OCI-LY1 (cell line): Measurements from ENCODE around the gene ZNF506.
A peak's percentile ranks its signal among the peaks of the same experiment; 100 is the strongest.
"Not testable (repeated sequence)": the region's sequence is repeated elsewhere in the genome, so short reads cannot be mapped to it uniquely, and the experiment has no call there.

Experiments used
- H2AFZ ChIP-seq: fragments of 200-600 bp; sonication (generic), shearing (Covaris generic); 2 replicates; pipeline ENCODE4 v1.6.0; 2014; ENCODE audit warnings: antibody characterized with exemption, mild to moderate bottlenecking, low read length
- H3F3A ChIP-seq: fragments of 200-600 bp; sonication (generic), shearing (Covaris generic); 2 replicates; pipeline ENCODE4 v1.6.0; 2014; ENCODE audit warnings: mild to moderate bottlenecking, antibody characterized with exemption, low read length, moderate library complexity; ENCODE audit not compliant: insufficient read depth
- H3K27ac ChIP-seq: fragments of 200-600 bp; sonication (generic); 2 replicates; pipeline ENCODE4 v1.5.1; 2014; ENCODE audit warnings: low read length, mixed run types, mild to moderate bottlenecking, low read depth; ENCODE audit not compliant: poor library complexity, severe bottlenecking
- H3K27me3 ChIP-seq: fragments of 200-600 bp; sonication (generic); 2 replicates; pipeline ENCODE4 v1.6.0; 2014; ENCODE audit warnings: antibody characterized with exemption, mild to moderate bottlenecking, low read length, moderate library complexity; ENCODE audit not compliant: insufficient read depth
- H3K36me3 ChIP-seq: fragments of 200-600 bp; sonication (generic); 2 replicates; pipeline ENCODE4 v1.6.1; 2014; ENCODE audit warnings: mild to moderate bottlenecking, antibody characterized with exemption, low read length, moderate library complexity, mixed read lengths; ENCODE audit not compliant: insufficient read depth
- H3K4me1 ChIP-seq: fragments of 200-600 bp; sonication (generic); 2 replicates; pipeline ENCODE4 v1.5.1; 2014; ENCODE audit warnings: mild to moderate bottlenecking, low read length, moderate library complexity; ENCODE audit not compliant: insufficient read depth, severe bottlenecking
- H3K4me2 ChIP-seq: fragments of 200-600 bp; sonication (generic), shearing (Covaris generic); 2 replicates; pipeline ENCODE4 v1.6.1; 2014; ENCODE audit warnings: low read length
- H3K4me3 ChIP-seq: fragments of 200-600 bp; sonication (generic); 2 replicates; pipeline ENCODE4 v1.5.1; 2014; ENCODE audit warnings: low read length, low read depth, mild to moderate bottlenecking, mixed read lengths; ENCODE audit not compliant: poor library complexity, severe bottlenecking
- H3K79me2 ChIP-seq: fragments of 200-600 bp; shearing (Covaris generic); 2 replicates; pipeline ENCODE4 v1.6.1; 2016; ENCODE audit warnings: mixed run types, low read length, mixed read lengths; ENCODE audit not compliant: insufficient read depth
- H3K9ac ChIP-seq: fragments of 200-600 bp; sonication (generic), shearing (Covaris generic); 2 replicates; pipeline ENCODE4 v1.6.1; 2014; ENCODE audit warnings: mild to moderate bottlenecking, low read length, mixed read lengths
- H3K9me2 ChIP-seq: fragments of 200-600 bp; sonication (generic), shearing (Covaris generic); 2 replicates; pipeline ENCODE4 v1.6.1; 2014; ENCODE audit warnings: low read depth, mild to moderate bottlenecking, low read length, mixed read lengths
- H3K9me3 ChIP-seq: fragments of 200-600 bp; shearing (Covaris generic); 2 replicates; pipeline ENCODE4 v1.6.1; 2014; ENCODE audit warnings: low read length, mixed read lengths
- H4K20me1 ChIP-seq: fragments of 200-600 bp; sonication (generic), shearing (Covaris generic); 2 replicates; pipeline ENCODE4 v1.6.0; 2016; ENCODE audit warnings: mild to moderate bottlenecking, low read length; ENCODE audit not compliant: insufficient read depth
- EZH2 ChIP-seq: fragments of 200-600 bp; sonication (generic), shearing (Covaris generic); IDR thresholded peaks from 2 replicates; pipeline ENCODE4 v1.8.0; 2017; ENCODE audit warnings: borderline replicate concordance, mixed run types, mild to moderate bottlenecking, antibody characterized with exemption, low read length, moderate library complexity, mixed read lengths
- TF ChIP-seq, protein P1 (sequence below): fragments of 200-600 bp; sonication (generic), shearing (Covaris generic); IDR thresholded peaks from 2 replicates; pipeline ENCODE4 v1.5.1; 2017; ENCODE audit warnings: mild to moderate bottlenecking, antibody characterized with exemption, low read length, moderate library complexity, mixed read lengths

Gene ZNF506

DNA sequence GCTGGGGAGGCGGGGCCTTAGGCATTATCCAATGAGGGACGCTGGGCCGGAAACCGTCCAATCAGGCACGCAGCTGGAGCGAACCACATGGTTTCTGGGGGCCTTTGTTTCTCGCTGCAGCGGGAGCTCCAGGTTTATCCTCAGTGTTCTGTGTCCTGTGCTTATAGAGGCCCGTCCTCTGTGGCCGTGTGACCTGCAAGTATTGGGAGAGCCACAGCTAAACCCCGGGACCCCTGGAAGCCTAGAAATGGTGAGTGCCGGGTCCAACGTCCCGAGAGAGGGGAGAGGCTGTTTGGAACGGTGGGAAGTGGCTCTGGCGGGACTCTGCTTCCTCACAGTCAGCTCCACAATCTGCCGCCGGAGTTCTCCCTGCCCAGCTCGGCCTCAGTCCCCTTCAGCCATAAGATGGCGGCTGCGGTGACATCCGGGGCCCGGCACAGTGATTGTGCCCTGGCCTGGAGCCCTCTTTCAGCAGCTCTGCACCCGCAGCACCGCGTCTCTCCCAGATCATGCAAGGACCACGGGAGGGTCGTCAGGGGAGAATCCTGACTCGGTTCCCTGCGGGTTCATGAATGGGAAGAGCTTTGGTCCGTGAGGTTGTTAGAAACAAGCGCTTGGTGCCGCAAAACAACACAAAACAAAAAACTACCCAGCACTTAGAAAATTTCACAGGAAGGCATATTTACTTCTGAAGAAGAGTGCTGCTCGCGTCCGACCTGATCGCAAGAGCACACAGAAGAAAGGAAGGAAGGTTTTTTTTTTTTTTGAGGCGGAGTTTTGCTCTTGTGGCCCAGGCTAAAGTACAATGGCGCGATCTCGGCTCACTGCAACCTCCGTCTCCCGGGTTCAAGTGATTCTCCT lies 44.4 kb upstream of the ZNF506 start, which contains the start of gene ZNF253:
ZNF253 (plus strand) TSS at position 133 of the 861 bp plus-strand sequence; CDS start at position 248, 115 bp downstream.
- Histone ChIP-seq H2AFZ (no peak within 1 kb of the TSS), H3K36me3 (peaks cover 43% of the 10 kb centered on the region)
- no peak for TF ChIP-seq EZH2
- TF ChIP-seq, protein P1, sequence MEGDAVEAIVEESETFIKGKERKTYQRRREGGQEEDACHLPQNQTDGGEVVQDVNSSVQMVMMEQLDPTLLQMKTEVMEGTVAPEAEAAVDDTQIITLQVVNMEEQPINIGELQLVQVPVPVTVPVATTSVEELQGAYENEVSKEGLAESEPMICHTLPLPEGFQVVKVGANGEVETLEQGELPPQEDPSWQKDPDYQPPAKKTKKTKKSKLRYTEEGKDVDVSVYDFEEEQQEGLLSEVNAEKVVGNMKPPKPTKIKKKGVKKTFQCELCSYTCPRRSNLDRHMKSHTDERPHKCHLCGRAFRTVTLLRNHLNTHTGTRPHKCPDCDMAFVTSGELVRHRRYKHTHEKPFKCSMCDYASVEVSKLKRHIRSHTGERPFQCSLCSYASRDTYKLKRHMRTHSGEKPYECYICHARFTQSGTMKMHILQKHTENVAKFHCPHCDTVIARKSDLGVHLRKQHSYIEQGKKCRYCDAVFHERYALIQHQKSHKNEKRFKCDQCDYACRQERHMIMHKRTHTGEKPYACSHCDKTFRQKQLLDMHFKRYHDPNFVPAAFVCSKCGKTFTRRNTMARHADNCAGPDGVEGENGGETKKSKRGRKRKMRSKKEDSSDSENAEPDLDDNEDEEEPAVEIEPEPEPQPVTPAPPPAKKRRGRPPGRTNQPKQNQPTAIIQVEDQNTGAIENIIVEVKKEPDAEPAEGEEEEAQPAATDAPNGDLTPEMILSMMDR, result no peak

DNA sequence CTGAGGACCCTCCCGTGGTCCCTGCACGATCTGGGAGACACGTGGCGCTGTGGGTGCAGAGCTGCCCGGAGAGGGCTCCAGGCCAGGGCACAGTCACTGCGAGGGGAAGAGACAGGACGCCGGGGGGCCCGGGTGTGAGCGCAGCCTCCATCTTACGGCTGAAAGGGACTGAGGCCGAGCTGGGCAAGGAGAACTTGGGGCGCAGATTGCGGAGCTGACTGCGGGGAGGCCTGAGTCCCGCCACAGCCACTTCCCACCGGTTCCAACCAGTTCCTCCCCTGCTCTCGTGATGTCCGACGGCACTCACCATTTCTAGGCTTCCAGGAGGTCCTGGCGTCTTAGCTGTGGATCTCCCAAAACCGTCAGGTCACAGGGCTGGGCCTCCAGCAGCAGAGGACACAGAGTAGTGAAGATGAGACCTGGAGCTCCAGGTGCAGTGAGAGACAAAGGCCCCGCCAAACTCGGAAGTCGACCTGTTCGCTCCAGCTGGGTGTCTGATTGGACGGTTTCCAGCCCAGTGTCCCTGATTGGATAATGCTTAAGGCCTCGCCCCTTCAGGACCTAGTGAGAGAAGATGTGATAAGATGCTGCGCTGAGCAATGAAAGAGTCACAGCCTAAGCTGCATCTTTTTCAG lies 39.3 kb upstream of the ZNF506 start:
- Histone ChIP-seq H3K4me3 (no peak overlapping the region), H2AFZ (no peak overlapping the region), H3K27ac (no peak overlapping the region), H3K4me2 (no peak overlapping the region), H3K9ac (no peak overlapping the region), H4K20me1 (no peaks in the 10 kb centered on the region), H3K9me3 (0 out of 2 replicates have a peak, but pooled peaks cover 6% of the 10 kb centered on the region), H3K27me3 (no peaks in the 10 kb centered on the region), H3K9me2 (no peaks in the 10 kb centered on the region), H3F3A (no peaks in the 10 kb centered on the region), H3K79me2 (no peaks in the 10 kb centered on the region), H3K4me1 (no peaks in the 10 kb centered on the region), H3K36me3 (no peaks in the 10 kb centered on the region)
- no peak for TF ChIP-seq EZH2
- TF ChIP-seq, protein P1, result no peak

More for the DNA sequence above, 44.4 kb upstream of the ZNF506 start, which contains the start of gene ZNF253:
- Histone ChIP-seq H3F3A (no peaks in the 10 kb centered on the region; the same call in 1 of the 2 replicates), H3K9me3 (peaks cover 15% of the 10 kb centered on the region; the same call in 1 of the 2 replicates), H3K9ac (peak within 1 kb of the TSS; percentile 85), H3K27ac (peak within 1 kb of the TSS; percentile 81), H3K4me2 (peak within 1 kb of the TSS; percentile 66), H3K79me2 (peaks cover 45% of the 10 kb centered on the region), H3K4me3 (peak within 1 kb of the TSS; percentile 81), H3K4me1 (peaks cover 8% of the 10 kb centered on the region), H3K9me2 (no peaks in the 10 kb centered on the region), H3K27me3 (no peaks in the 10 kb centered on the region), H4K20me1 (no peaks in the 10 kb centered on the region)

DNA sequence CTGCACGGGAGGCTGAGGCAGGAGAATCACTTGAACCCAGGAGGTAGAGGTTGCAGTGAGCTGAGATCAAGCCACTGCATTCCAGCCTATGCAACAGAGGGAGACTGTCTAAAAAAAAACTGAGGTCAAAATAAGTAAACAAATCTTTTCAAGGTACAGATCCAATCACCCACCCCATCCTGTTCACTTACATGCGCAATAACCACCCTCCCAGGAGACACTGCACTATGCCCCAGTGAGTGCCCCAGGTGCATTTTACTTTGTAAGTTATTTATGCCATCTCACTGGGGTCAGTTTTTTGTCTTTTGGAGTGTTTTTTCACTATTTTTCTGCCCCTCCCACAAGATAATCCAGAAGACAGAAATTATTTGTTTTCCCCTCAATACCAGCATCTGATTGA lies 37.2 kb upstream of the ZNF506 start:
- no peaks in the 10 kb centered on the region for H3K79me2 ChIP-seq
- H3F3A ChIP-seq, result no peaks in the 10 kb centered on the region
- H4K20me1 ChIP-seq, result no peaks in the 10 kb centered on the region
- TF ChIP-seq EZH2, result no peak
- TF ChIP-seq, protein P1, result no peak
- H3K36me3 ChIP-seq, result no peaks in the 10 kb centered on the region
- 0 out of 2 replicates have a peak, but pooled peaks cover 6% of the 10 kb centered on the region for H3K9me3 ChIP-seq
- no peak overlapping the region for H2AFZ ChIP-seq
- H3K4me1 ChIP-seq, result no peaks in the 10 kb centered on the region
- no peak overlapping the region for H3K27ac ChIP-seq
- H3K9me2 ChIP-seq, result no peaks in the 10 kb centered on the region
- no peak overlapping the region for H3K4me3 ChIP-seq
- H3K27me3 ChIP-seq, result no peaks in the 10 kb centered on the region
- no peak overlapping the region for H3K4me2 ChIP-seq
- H3K9ac ChIP-seq, result no peak overlapping the region

DNA sequence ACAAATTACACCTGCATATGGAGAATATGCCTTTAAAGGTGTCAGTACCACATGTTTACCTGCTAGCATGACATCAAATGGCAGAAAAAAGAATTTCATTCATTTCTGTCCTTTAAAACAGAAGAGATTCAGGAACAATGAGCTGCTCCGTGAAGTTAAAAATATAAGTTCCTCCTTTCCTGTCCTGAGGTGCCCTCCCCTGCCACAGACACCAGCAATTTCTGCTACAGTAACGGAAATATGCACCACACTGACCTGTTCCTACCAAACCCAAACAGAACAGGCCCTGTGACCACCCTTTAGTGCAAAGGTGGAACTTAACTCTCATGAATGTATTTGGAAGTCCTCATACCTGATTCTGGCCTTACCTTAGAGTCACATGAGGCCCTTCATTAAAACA lies 30.2 kb upstream of the ZNF506 start:
- not testable (repeated sequence) for H3K79me2 ChIP-seq, H2AFZ ChIP-seq, H3F3A ChIP-seq, H3K4me1 ChIP-seq, H3K27me3 ChIP-seq, H3K9me3 ChIP-seq, H3K4me2 ChIP-seq, H4K20me1 ChIP-seq, H3K9me2 ChIP-seq, H3K27ac ChIP-seq, H3K4me3 ChIP-seq, H3K9ac ChIP-seq, H3K36me3 ChIP-seq
